ENCODE measurements around the gene ITSN2. TPM values are rescaled to one million over a fixed set of nuclear protein-coding genes. Genes with fewer than 3 reads are reported as not detected.

The ITSN2 gene
- total and polyA plus RNA-seq, 4 donors, result 34.3 to 77.2 (median 54.5) TPM

DNA sequence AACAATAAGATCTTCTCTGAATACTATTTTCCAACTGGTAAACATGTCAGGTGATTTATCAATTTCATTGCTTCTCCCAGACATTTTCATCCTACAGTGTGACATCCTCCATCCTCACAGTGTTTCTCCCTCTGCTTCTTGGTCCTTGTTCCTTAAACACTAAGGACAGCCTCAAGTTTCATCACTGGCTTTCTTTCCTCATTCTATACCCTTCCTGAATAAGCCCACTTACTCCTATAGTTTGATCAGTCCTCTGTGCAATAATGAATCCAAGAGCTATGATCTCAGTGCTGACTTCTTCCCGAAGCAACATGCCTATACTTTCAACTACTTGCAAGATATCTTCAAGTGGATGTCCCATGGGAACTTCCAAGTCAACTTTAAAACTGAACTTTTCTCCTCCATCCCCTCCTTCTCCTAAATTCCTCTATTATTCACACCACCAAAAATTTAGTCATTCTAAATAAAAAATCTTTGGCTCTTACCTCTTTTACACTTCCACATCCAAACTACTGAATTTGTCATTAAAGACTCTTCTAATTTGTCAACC lies 97.8 kb downstream of the ITSN2 start:
- Histone ChIP-seq H3K9ac (ENCODE audit: insufficient read depth in 1 of 2, low read length in 2 of 2) (no peak overlapping the region), H3K9me3 (ENCODE audit: control insufficient read depth in 4 of 4, insufficient read depth in 3 of 4, low read length in 3 of 4) (no peaks in the 10 kb centered on the region), H3K4me1 (ENCODE audit: control insufficient read depth in 5 of 5, insufficient read depth in 5 of 5, low read length in 5 of 5) (peaks cover 0 to 6% (median 0%) of the 10 kb centered on the region in 5 donors), H3K27ac (ENCODE audit: low read depth in 1 of 2, low read length in 1 of 2) (no peak overlapping the region), H3K36me3 (ENCODE audit: control insufficient read depth in 4 of 4, insufficient read depth in 4 of 4, low read length in 4 of 4) (peaks cover 5 to 21% (median 9%) of the 10 kb centered on the region in 4 donors), H3K27me3 (ENCODE audit: control insufficient read depth in 3 of 3, insufficient read depth in 3 of 3, low read length in 2 of 3) (no peaks in the 10 kb centered on the region), H3K4me3 (no peak overlapping the region)
- ATAC-seq (ENCODE audit: insufficient read depth, low FRiP score), result no peak
- WGBS, 2 donors, result 74 to 77% methylated on average over 1 of the region's 1 CpG
- TF ChIP-seq, protein P1, sequence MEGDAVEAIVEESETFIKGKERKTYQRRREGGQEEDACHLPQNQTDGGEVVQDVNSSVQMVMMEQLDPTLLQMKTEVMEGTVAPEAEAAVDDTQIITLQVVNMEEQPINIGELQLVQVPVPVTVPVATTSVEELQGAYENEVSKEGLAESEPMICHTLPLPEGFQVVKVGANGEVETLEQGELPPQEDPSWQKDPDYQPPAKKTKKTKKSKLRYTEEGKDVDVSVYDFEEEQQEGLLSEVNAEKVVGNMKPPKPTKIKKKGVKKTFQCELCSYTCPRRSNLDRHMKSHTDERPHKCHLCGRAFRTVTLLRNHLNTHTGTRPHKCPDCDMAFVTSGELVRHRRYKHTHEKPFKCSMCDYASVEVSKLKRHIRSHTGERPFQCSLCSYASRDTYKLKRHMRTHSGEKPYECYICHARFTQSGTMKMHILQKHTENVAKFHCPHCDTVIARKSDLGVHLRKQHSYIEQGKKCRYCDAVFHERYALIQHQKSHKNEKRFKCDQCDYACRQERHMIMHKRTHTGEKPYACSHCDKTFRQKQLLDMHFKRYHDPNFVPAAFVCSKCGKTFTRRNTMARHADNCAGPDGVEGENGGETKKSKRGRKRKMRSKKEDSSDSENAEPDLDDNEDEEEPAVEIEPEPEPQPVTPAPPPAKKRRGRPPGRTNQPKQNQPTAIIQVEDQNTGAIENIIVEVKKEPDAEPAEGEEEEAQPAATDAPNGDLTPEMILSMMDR (IDR thresholded peaks at IDR 0.05; ENCODE audit: control extremely low read depth, extremely low read depth), result no peak
- DNase-seq, result no peak

DNA sequence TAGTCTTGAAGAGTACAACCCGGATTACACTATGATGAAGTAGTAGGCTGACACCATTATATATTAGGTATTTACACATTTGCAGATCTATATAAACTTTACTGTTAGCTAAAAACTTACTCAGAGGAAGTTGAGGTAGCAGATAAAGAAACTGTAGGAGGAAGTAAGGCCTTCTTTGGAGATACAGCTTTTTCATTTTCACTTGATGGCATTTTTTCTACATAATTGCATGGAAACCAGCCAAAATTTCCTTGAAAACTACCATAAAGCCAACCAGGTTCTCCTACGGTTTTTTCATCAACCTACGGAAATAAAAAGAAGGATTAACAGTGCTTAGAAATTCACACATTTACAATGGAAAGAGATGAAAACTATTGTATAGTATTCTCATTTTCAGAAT lies 98.9 kb downstream of the ITSN2 start:
- WGBS, 2 donors, result 57 to 70% methylated on average over 3 of the region's 3 CpGs
- no peaks in the 10 kb centered on the region for H3K27me3 ChIP-seq (ENCODE audit: control insufficient read depth in 3 of 3, insufficient read depth in 3 of 3, low read length in 2 of 3)
- no peak overlapping the region for H3K4me3 ChIP-seq
- no peaks in the 10 kb centered on the region for H3K9me3 ChIP-seq (ENCODE audit: control insufficient read depth in 4 of 4, insufficient read depth in 3 of 4, low read length in 3 of 4)
- peaks cover 0 to 6% (median 2%) of the 10 kb centered on the region in 5 donors for H3K4me1 ChIP-seq (ENCODE audit: control insufficient read depth in 5 of 5, insufficient read depth in 5 of 5, low read length in 5 of 5)
- H3K36me3 ChIP-seq (ENCODE audit: control insufficient read depth in 4 of 4, insufficient read depth in 4 of 4, low read length in 4 of 4), result peaks cover 5 to 19% (median 8%) of the 10 kb centered on the region in 4 donors
- no peak overlapping the region for H3K9ac ChIP-seq (ENCODE audit: insufficient read depth in 1 of 2, low read length in 2 of 2)
- H3K27ac ChIP-seq (ENCODE audit: low read depth in 1 of 2, low read length in 1 of 2), result no peak overlapping the region
- ATAC-seq (ENCODE audit: insufficient read depth, low FRiP score) (no peak), DNase-seq (no peak)
- TF ChIP-seq, protein P1 (IDR thresholded peaks at IDR 0.05; ENCODE audit: control extremely low read depth, extremely low read depth), result no peak

DNA sequence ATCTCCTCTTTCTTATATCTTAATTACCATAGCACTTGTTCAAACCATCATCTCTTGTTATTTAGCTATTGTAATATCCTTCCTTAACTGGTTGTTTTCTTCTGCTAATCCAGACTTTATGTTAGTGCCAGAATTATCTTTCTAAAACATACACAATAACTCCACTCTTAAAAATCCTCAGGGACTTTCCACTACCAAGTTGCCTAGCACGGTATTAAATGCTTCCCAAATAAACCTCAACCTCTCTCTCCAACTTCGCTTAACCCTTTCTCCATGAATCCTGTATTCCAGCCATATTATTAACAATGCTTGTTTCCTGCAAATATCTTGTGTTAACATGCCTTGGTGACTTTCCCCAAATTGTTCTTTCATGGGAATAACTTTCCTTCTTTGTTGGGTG lies 101.0 kb downstream of the ITSN2 start:
- ATAC-seq (ENCODE audit: insufficient read depth, low FRiP score) (no peak), DNase-seq (no peak)
- H3K36me3 ChIP-seq (ENCODE audit: control insufficient read depth in 4 of 4, insufficient read depth in 4 of 4, low read length in 4 of 4), result peaks cover 4 to 17% (median 7%) of the 10 kb centered on the region in 4 donors
- H3K4me3 ChIP-seq, result no peak overlapping the region
- no peak overlapping the region for H3K27ac ChIP-seq (ENCODE audit: low read depth in 1 of 2, low read length in 1 of 2)
- H3K27me3 ChIP-seq (ENCODE audit: control insufficient read depth in 3 of 3, insufficient read depth in 3 of 3, low read length in 2 of 3), result no peaks in the 10 kb centered on the region
- TF ChIP-seq, protein P1 (IDR thresholded peaks at IDR 0.05; ENCODE audit: control extremely low read depth, extremely low read depth), result no peak
- H3K9me3 ChIP-seq (ENCODE audit: control insufficient read depth in 4 of 4, insufficient read depth in 3 of 4, low read length in 3 of 4), result no peaks in the 10 kb centered on the region
- H3K4me1 ChIP-seq (ENCODE audit: control insufficient read depth in 5 of 5, insufficient read depth in 5 of 5, low read length in 5 of 5), result peaks cover 0 to 6% (median 2%) of the 10 kb centered on the region in 5 donors
- H3K9ac ChIP-seq (ENCODE audit: insufficient read depth in 1 of 2, low read length in 2 of 2), result no peak overlapping the region
- whole genome bisulfite sequencing, 2 donors, result 63 to 78% methylated on average over 2 of the region's 2 CpGs

DNA sequence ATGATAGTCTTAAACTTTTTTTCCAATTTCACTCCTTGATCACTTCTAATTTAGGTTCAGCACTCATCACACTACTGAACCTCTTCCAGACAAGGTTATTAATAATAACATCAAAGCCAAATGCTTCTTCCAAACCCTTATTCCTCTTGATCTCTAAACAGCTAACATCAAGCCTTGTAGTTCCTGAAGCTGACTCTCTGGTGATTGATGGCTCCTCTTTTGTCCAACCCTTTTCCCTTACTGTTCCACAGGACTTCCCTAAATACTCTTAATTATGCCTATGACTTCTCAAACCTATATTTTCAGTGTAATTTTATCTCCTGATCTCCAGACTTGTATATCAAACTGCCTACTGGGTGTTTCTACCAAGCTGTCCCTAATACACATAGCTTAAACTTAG lies 101.6 kb downstream of the ITSN2 start:
- no peak for DNase-seq
- ATAC-seq (ENCODE audit: insufficient read depth, low FRiP score), result no peak
- peaks cover 0 to 6% (median 2%) of the 10 kb centered on the region in 5 donors for H3K4me1 ChIP-seq (ENCODE audit: control insufficient read depth in 5 of 5, insufficient read depth in 5 of 5, low read length in 5 of 5)
- TF ChIP-seq, protein P1 (IDR thresholded peaks at IDR 0.05; ENCODE audit: control extremely low read depth, extremely low read depth), result no peak
- no peaks in the 10 kb centered on the region for H3K27me3 ChIP-seq (ENCODE audit: control insufficient read depth in 3 of 3, insufficient read depth in 3 of 3, low read length in 2 of 3)
- H3K9me3 ChIP-seq (ENCODE audit: control insufficient read depth in 4 of 4, insufficient read depth in 3 of 4, low read length in 3 of 4), result no peaks in the 10 kb centered on the region
- no peak overlapping the region for H3K4me3 ChIP-seq
- H3K27ac ChIP-seq (ENCODE audit: low read depth in 1 of 2, low read length in 1 of 2), result no peak overlapping the region
- H3K36me3 ChIP-seq (ENCODE audit: control insufficient read depth in 4 of 4, insufficient read depth in 4 of 4, low read length in 4 of 4), result peaks cover 4 to 17% (median 7%) of the 10 kb centered on the region in 4 donors
- H3K9ac ChIP-seq (ENCODE audit: insufficient read depth in 1 of 2, low read length in 2 of 2), result no peak overlapping the region
